ENCODE data around the gene IGSF9B. TPM values are rescaled to one million over a fixed set of nuclear protein-coding genes. Genes with fewer than 3 reads are reported as not detected.

The IGSF9B gene
- total RNA-seq, 4 donors from 2014 or later: 2.1 to 5.1 (median 2.8) TPM

GRCh38 chr11:133928628-133929059 lies 28.1 kb downstream of the IGSF9B start:
- Histone ChIP-seq H3K27me3 (no peaks in the 10 kb centered on the region), H3K36me3 (peaks cover 0 to 36% (median 0%) of the 10 kb centered on the region in 3 donors), H3K4me3 (no peak overlapping the region), H3K4me1 (peaks cover 0 to 11% (median 0%) of the 10 kb centered on the region in 4 donors), H3K9me3 (no peaks in the 10 kb centered on the region), H3K27ac (no peak overlapping the region)
- WGBS, 2 donors: 50 to 51% methylated on average over 5 of the region's 5 CpGs
- TF ChIP-seq POLR2A (IDR thresholded peaks at IDR 0.05) (no peak), EP300 (IDR thresholded peaks at IDR 0.05) (no peak)
- TF ChIP-seq, protein P1, sequence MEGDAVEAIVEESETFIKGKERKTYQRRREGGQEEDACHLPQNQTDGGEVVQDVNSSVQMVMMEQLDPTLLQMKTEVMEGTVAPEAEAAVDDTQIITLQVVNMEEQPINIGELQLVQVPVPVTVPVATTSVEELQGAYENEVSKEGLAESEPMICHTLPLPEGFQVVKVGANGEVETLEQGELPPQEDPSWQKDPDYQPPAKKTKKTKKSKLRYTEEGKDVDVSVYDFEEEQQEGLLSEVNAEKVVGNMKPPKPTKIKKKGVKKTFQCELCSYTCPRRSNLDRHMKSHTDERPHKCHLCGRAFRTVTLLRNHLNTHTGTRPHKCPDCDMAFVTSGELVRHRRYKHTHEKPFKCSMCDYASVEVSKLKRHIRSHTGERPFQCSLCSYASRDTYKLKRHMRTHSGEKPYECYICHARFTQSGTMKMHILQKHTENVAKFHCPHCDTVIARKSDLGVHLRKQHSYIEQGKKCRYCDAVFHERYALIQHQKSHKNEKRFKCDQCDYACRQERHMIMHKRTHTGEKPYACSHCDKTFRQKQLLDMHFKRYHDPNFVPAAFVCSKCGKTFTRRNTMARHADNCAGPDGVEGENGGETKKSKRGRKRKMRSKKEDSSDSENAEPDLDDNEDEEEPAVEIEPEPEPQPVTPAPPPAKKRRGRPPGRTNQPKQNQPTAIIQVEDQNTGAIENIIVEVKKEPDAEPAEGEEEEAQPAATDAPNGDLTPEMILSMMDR (IDR thresholded peaks at IDR 0.05): no peak
- no peak for DNase-seq (ENCODE audit: low spot score in 2 of 2)

DNA sequence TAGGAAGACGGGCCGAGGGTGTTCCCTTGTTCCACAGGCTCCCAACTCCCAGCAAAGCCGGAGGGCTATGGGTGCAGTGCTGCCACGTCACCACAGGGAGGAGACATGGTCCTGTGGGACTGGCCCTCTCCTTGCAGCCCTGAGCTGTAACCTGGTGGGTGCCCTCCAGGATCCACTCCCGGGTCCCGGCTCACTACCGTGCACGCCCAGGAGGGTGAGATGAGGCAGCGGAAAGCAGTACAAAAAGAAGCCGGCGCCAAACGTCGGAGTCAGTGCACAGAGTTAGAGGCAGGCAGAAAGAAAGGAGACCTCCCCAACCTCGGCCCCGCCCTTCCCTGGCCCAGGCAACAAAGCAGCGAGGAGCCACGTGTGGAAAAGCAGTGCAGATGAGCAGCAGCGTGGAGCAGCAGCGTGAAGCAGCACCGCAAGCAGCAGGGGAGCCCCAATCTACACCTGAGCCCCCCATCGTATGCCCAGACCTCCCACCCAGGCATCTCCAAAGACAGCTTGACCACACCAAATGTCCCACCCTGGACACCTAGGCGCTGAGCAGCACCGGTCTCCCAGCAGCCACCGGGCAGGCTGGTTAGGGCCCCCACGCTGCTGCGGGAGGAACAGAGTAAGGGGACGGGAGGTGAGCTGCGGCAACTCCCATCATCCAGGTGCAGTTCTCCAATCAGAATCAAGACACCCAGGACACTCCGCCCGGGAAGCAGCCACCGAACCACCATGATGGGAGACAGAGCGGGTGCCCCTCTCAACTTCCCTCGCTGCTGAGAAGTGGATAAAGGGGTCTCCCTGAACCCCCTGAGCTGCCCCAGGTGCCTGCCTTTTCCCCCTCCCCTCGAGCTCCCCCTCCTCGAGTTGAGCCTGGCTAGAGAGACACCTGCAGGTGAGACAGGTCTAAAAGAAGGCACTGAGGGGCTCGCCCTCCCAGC lies 28.8 kb downstream of the IGSF9B start:
- Histone ChIP-seq H3K4me3 (peak overlapping the region in 1 of 4 donors; percentile 21), H3K27ac (no peak overlapping the region)

DNA sequence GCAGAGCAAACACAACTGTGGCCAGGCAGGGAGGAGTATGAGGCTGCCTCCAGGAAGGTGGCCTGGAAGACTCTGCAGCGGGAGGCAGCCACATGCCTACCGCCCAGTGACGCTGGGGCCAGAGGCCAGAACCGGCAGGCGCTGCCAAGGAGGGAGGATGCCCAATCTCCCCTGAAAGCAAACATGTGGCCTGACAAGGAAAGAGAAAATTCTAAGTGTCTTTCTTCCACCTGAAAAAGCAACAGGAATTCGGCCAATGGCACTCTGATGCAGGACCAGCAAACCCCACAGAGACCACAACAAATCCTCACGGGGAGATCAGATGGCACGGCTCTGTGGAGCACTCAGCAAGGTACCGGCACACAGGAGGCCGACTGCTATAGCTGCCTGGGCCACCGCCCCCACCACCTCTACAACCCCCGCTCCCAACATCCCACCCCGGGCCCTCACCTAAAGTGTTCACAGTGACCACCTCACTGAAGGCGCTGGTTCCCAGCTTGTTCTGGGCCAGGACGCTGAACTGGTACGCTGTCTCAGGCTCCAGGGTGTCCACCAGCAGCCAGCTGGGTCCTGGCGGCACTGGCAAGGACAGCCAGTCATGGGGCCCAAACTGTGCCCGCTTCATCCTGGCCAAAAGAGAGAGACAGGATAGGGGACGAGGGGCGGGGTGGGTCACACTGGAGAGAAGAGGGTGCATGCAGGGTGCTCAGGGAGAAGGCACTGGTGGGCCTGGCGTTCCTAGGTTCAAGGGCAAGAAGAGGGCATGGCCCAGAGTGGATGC lies 30.1 kb downstream of the IGSF9B start:
- Histone ChIP-seq H3K4me3 (no peak overlapping the region), H3K27me3 (no peaks in the 10 kb centered on the region), H3K4me1 (peaks cover 0 to 10% (median 0%) of the 10 kb centered on the region in 4 donors), H3K9me3 (no peaks in the 10 kb centered on the region), H3K27ac (no peak overlapping the region), H3K36me3 (peaks cover 0 to 49% (median 0%) of the 10 kb centered on the region in 3 donors)
- DNase-seq (ENCODE audit: low spot score in 2 of 2): no peak
- no peak for TF ChIP-seq EP300 (IDR thresholded peaks at IDR 0.05)
- WGBS, 2 donors: 88 to 92% methylated on average over 21 of the region's 21 CpGs

More for the DNA sequence above, 28.8 kb downstream of the IGSF9B start:
- no peaks in the 10 kb centered on the region for H3K9me3 ChIP-seq
- peaks cover 0 to 10% (median 0%) of the 10 kb centered on the region in 4 donors for H3K4me1 ChIP-seq
- TF ChIP-seq POLR2A (IDR thresholded peaks at IDR 0.05): no peak
- TF ChIP-seq EP300 (IDR thresholded peaks at IDR 0.05): no peak
- TF ChIP-seq, protein P1 (IDR thresholded peaks at IDR 0.05): peak; percentile 80 to 90 (median 86)
- peaks cover 0 to 36% (median 0%) of the 10 kb centered on the region in 3 donors for H3K36me3 ChIP-seq
- 28 to 42% methylated on average over 28 to 35 of the region's 36 CpGs for WGBS, 2 donors
- H3K27me3 ChIP-seq: no peaks in the 10 kb centered on the region
- DNase-seq (ENCODE audit: low spot score in 2 of 2): peak; percentile 31 to 38

- TF ChIP-seq EP300 (IDR thresholded peaks at IDR 0.05) (no peak), POLR2A (IDR thresholded peaks at IDR 0.05) (no peak)
- TF ChIP-seq, protein P1 (IDR thresholded peaks at IDR 0.05): no peak
- Histone ChIP-seq H3K36me3 (peaks cover 0 to 57% (median 0%) of the 10 kb centered on the region in 3 donors), H3K4me1 (peaks cover 0 to 10% (median 0%) of the 10 kb centered on the region in 4 donors), H3K9me3 (no peaks in the 10 kb centered on the region), H3K27me3 (no peaks in the 10 kb centered on the region), H3K4me3 (no peak overlapping the region), H3K27ac (no peak overlapping the region)
- 94 to 97% methylated on average over 20 of the region's 20 CpGs for WGBS, 2 donors
- no peak for DNase-seq (ENCODE audit: low spot score in 2 of 2)
Observed at GRCh38 chr11:133925756-133926155, 31.0 kb downstream of the IGSF9B start.

DNA sequence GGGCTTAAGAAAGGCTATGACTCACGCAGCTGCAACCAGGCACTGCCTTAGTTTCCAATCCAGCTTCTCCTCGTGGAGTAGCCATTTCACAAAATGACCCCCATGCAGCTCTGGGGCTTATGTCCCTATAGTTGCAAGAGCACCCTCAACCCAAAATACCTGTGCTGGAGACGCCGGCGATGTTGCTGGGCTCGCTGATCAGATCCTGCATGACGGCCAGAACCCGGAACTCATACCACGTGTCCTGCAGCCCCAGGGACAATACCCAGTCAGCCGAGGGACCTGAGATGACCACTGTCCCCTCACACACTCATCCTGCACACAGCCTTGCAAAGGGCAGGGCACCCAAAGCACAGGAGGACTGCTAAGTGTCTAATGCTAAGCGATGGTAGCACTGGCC lies 32.1 kb downstream of the IGSF9B start:
- no peaks in the 10 kb centered on the region for H3K9me3 ChIP-seq
- H3K27ac ChIP-seq: no peak overlapping the region
- peaks cover 0 to 58% (median 0%) of the 10 kb centered on the region in 3 donors for H3K36me3 ChIP-seq
- WGBS, 2 donors: 91 to 93% methylated on average over 8 to 11 of the region's 11 CpGs
- no peaks in the 10 kb centered on the region for H3K27me3 ChIP-seq
- no peak for DNase-seq (ENCODE audit: low spot score in 2 of 2)
- H3K4me1 ChIP-seq: peaks cover 0 to 10% (median 0%) of the 10 kb centered on the region in 4 donors
- H3K4me3 ChIP-seq: no peak overlapping the region
- TF ChIP-seq EP300 (IDR thresholded peaks at IDR 0.05): no peak
- TF ChIP-seq, protein P1 (IDR thresholded peaks at IDR 0.05): no peak
- TF ChIP-seq POLR2A (IDR thresholded peaks at IDR 0.05): no peak
